Measurements from ENCODE around the gene LRRC18.

- TF ChIP-seq CTCF (IDR thresholded peaks at IDR 0.05) = no peak
- TF ChIP-seq JUN (IDR thresholded peaks at IDR 0.05) = no peak
- TF ChIP-seq RAD21 (conservative IDR thresholded peaks at IDR 0.05 in 1 of 2, IDR thresholded peaks at IDR 0.05 in 1 of 2) = no peak
- TF ChIP-seq HOXA7 (CRISPR knock-in tag; IDR thresholded peaks at IDR 0.05) = no peak
- TF ChIP-seq EHF (CRISPR knock-in tag; IDR thresholded peaks at IDR 0.05) = no peak
- no peak for TF ChIP-seq HES2 (IDR thresholded peaks at IDR 0.05)
- no peak for TF ChIP-seq ESRRA (IDR thresholded peaks at IDR 0.05; ENCODE audit: borderline replicate concordance, low read length)
- no peak for TF ChIP-seq RNF2 (IDR thresholded peaks at IDR 0.05; ENCODE audit: borderline replicate concordance, low read depth)
Measured at GRCh38 chr10:48894911-48895802, 44.5 kb downstream of the LRRC18 start.
